ENCODE results near the gene CPNE5. TPM values are rescaled to one million over a fixed set of nuclear protein-coding genes. Genes with fewer than 3 reads are reported as not detected.

CPNE5 gene
- total RNA-seq, 1 donor from 2014 or later, result 0.72 TPM

DNA sequence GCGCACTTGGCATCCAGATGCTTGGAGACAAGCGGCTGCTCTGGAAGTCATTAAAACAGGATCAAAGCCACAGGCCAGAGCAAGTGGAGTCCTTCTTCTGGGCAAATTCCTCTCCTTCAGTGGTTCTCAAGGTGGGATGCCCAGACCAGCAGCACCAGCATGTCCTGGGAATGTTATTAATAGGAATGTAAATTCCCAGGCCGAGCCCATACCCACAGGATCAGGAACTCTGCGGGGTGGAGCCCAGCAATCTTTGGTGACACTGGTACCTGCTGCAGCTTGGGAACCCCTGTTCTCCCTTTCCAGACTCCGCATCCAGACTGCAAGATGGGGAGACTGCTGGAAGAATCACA, 44.6 kb downstream of the CPNE5 start:
- Mint-ChIP-seq H3K4me1 (ENCODE audit: unreplicated experiment) (no peaks in the 10 kb centered on the region), H3K27me3 (peaks cover 5% of the 10 kb centered on the region), H3K36me3 (no peaks in the 10 kb centered on the region), H3K27ac (no peak overlapping the region), H3K4me3 (no peak overlapping the region), H3K9me3 (no peaks in the 10 kb centered on the region)
- no peak for TF ChIP-seq CTCF (conservative IDR thresholded peaks at IDR 0.05)
- no peak for DNase-seq (ENCODE audit: extremely low spot score, unreplicated experiment)

- Mint-ChIP-seq H3K36me3 (no peaks in the 10 kb centered on the region), H3K4me3 (no peak overlapping the region), H3K9me3 (no peaks in the 10 kb centered on the region), H3K4me1 (ENCODE audit: unreplicated experiment) (peaks cover 2% of the 10 kb centered on the region), H3K27ac (no peak overlapping the region), H3K27me3 (peaks cover 2% of the 10 kb centered on the region)
- TF ChIP-seq CTCF (conservative IDR thresholded peaks at IDR 0.05), result no peak
- no peak for DNase-seq (ENCODE audit: extremely low spot score, unreplicated experiment)
Observed at GRCh38 chr6:36793913-36794712, 45.1 kb downstream of the CPNE5 start.

- DNase-seq (ENCODE audit: extremely low spot score, unreplicated experiment), result no peak
- H3K4me3 Mint-ChIP-seq, result no peak overlapping the region
- peaks cover 4% of the 10 kb centered on the region for H3K27me3 Mint-ChIP-seq
- H3K36me3 Mint-ChIP-seq, result no peaks in the 10 kb centered on the region
- H3K4me1 Mint-ChIP-seq (ENCODE audit: unreplicated experiment), result peaks cover 6% of the 10 kb centered on the region
- H3K9me3 Mint-ChIP-seq, result no peaks in the 10 kb centered on the region
- TF ChIP-seq CTCF (conservative IDR thresholded peaks at IDR 0.05), result no peak
- H3K27ac Mint-ChIP-seq, result no peak overlapping the region
Observed at GRCh38 chr6:36793296-36793912, 45.8 kb downstream of the CPNE5 start.

DNA sequence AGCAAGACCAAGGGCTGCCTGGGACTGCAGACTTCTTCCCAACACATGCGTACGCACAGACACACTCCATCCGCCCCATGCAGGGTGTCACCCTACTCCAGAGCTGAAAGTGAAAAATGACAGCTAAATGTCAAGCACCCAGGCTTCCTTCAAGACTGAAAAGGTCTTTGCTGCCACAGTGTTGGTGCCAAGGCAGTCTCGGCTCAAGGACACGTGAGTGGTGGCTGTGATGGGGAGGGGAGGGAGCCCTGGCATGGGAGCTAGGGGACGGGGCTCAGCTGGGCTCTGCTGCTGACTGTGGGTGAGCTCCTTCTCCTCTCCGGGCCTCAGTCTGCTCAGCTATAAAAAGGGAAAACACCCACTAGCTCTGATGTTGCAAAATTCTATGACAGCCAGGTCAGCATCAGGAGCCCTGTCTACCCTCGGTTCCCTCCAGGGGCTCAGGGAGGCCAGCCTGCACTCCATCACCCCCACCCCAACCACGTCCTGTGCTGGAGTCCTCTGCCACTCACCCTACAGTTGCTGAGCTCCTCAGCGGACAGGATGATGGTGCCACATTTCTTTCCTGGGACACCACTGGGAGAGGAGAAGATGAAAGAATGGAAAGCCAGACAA, 47.6 kb downstream of the CPNE5 start:
- no peak overlapping the region for H3K4me3 Mint-ChIP-seq
- no peak for DNase-seq (ENCODE audit: extremely low spot score, unreplicated experiment)
- TF ChIP-seq CTCF (conservative IDR thresholded peaks at IDR 0.05), result no peak
- H3K27ac Mint-ChIP-seq, result no peak overlapping the region
- H3K27me3 Mint-ChIP-seq, result peaks cover 4% of the 10 kb centered on the region
- no peaks in the 10 kb centered on the region for H3K36me3 Mint-ChIP-seq
- H3K4me1 Mint-ChIP-seq (ENCODE audit: unreplicated experiment), result peaks cover 6% of the 10 kb centered on the region
- H3K9me3 Mint-ChIP-seq, result no peaks in the 10 kb centered on the region

- peaks cover 4% of the 10 kb centered on the region for H3K27me3 Mint-ChIP-seq
- H3K27ac Mint-ChIP-seq, result no peak overlapping the region
- H3K36me3 Mint-ChIP-seq, result no peaks in the 10 kb centered on the region
- no peak for DNase-seq (ENCODE audit: extremely low spot score, unreplicated experiment)
- H3K4me3 Mint-ChIP-seq, result no peak overlapping the region
- TF ChIP-seq CTCF (conservative IDR thresholded peaks at IDR 0.05), result no peak
- peaks cover 6% of the 10 kb centered on the region for H3K4me1 Mint-ChIP-seq (ENCODE audit: unreplicated experiment)
- H3K9me3 Mint-ChIP-seq, result no peaks in the 10 kb centered on the region
Observed at GRCh38 chr6:36791085-36791484, 48.2 kb downstream of the CPNE5 start.
